Thyroid gland (tissue), 4 donors: ENCODE measurements around the gene WHRN.

Experiments used
- POLR2A ChIP-seq, 2 donors: fragments of 450-650 bp; IDR thresholded peaks; one replicate each; pipeline ENCODE4 v1.6.1; 2017; ENCODE audit warnings: antibody characterized with exemption in 2 of 2, mild to moderate bottlenecking in 2 of 2, moderate library complexity in 1 of 2
- TF ChIP-seq, protein P1 (sequence below), 6 experiments: fragments of 200-600 bp in 3 of 6; fragments of 450-650 bp in 3 of 6; sonication (generic) in 3 of 6; IDR thresholded peaks; one replicate each; pipeline ENCODE4 v1.5.1; 2016 to 2019; ENCODE audit warnings: antibody characterized with exemption in 6 of 6, mild to moderate bottlenecking in 2 of 6, inconsistent platforms in 1 of 6, moderate library complexity in 1 of 6

DNA sequence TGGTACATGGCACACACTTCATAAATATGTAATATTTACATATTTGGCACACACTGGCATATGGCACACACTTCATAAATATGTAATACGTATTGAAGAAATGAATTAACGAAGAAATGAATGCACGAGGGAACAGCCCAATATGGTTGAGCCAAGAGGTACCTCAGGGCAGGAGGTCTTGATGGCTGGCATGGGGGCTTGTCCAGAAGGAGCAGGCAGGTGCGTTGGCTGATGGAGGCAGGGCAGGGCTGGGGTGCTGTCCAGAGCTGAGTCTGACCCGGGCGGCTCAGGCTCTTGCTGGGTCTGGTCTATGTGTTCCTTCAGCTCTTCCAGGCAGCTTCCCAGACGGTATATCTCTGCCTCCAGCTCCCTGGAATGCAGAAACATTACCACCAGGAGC is 143.7 kb downstream of the WHRN start:
- TF ChIP-seq, protein P1, sequence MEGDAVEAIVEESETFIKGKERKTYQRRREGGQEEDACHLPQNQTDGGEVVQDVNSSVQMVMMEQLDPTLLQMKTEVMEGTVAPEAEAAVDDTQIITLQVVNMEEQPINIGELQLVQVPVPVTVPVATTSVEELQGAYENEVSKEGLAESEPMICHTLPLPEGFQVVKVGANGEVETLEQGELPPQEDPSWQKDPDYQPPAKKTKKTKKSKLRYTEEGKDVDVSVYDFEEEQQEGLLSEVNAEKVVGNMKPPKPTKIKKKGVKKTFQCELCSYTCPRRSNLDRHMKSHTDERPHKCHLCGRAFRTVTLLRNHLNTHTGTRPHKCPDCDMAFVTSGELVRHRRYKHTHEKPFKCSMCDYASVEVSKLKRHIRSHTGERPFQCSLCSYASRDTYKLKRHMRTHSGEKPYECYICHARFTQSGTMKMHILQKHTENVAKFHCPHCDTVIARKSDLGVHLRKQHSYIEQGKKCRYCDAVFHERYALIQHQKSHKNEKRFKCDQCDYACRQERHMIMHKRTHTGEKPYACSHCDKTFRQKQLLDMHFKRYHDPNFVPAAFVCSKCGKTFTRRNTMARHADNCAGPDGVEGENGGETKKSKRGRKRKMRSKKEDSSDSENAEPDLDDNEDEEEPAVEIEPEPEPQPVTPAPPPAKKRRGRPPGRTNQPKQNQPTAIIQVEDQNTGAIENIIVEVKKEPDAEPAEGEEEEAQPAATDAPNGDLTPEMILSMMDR (IDR thresholded peaks at IDR 0.05), result no peak
- TF ChIP-seq POLR2A (IDR thresholded peaks at IDR 0.05), result no peak
